Measurements from ENCODE around the gene SLC22A23.

SLC22A23 gene

DNA sequence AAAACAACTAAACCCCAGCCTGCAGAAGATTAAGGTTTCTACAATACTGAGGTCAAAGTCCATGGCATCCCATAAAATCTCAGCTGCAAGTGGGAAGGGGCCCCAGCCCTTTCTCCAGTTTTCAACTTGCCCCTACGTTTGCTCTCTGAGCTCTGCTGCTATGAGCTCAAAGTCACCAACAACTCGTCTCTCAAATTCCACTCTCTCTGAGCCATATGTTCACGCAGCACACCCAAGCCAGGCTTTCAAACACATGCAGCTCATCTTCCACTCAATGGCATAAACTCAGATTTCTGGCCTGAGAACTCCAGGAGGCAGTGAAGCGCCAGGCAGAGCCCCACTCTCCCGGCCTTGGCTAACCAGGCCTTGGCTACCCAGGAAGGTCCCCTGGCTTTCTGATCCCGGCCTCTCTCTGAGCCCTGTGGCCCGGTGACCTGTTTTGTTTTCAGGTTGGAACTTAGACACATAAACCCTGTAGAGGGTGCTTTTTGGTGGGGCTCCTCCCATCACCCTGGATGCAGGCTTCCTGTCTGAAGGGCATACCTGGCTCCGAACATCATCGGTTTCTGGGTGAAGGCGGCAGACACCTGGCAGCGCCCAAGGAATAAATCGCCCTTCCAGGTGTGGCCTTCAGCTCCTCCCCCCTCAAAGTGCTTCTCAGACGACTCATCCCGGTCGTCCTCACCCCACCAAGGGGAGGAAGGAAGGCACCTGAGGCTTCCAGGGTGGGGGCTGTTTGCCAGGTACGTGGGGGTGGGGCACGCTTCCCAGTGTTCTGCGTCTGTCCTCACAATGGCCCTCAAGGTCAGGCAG is 12.4 kb downstream of the SLC22A23 start:
- no peak for DNase-seq (ENCODE audit: extremely low read depth in 1 of 2, low read depth in 1 of 2)

DNA sequence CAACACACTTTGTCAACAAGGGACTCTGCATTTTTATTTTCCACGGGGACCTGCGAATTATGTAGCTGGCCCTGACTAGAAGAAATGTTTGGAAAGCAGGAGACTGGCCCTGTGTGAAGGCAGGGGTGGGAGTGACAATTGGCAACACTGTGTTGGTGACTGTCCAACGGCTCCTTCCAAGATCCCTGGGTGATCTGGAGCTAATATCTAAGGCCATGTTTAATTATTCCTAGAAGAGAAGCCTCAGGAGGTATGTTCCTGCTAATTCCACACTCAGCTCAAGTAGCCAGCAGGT is 13.7 kb downstream of the SLC22A23 start:
- DNase-seq (ENCODE audit: extremely low read depth in 1 of 2, low read depth in 1 of 2), result no peak

DNA sequence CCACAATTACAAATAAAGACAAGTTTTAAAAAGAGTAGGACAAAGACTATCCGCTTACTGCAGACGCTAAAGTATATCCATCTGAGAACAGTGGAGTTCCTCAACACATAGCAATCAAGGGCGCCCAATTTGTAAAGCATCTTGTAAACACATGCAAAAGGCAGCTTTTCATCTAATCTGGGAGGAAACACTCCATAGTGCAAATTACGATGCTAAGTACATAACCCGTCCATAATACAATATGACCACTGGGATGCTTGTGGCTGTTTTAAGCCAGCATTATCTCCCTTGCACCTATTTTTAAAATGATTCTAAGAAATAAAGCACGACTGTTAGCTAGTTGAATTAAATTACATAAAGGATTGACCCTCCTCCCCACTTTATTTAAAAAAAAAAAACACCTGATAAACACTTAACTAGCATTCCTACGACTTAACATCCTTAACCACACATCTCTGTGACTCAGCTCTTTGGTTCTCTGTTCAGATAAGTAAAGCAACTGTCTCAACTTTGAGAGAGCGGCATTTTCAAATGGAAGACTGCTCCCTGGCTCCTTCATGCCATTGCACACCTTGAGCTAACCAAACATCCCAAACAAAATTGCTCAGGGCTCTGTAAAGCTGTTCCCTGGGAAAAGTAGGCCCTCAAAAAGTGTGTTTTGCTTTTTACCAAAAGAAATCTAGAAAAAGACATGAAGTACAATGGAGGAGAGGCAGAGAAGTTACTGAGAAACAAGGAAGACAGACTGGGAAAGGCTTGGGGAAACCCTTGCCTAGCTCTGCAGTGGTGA is 14.2 kb downstream of the SLC22A23 start:
- DNase-seq (ENCODE audit: extremely low read depth in 1 of 2, low read depth in 1 of 2), result no peak

DNA sequence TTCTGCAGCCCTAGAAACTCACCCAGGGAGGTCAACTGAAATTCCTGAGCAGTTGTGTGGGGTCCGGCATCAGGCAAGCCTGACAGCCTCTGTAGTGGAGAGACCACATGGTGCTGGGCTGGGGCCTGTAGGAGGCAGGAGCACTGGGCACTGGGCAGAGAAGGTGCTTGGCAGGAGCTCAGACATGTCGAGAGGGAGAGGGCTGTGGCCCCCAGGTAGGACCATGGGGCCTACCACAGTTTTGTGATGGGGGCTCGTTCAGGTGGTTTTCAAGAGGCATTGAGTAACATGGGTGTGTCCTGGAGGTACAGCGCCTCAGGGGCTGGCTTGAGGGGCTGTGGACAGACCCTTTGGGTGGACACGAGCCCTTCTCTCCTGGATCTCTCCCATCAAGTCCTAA is 15.9 kb downstream of the SLC22A23 start:
- no peak for DNase-seq (ENCODE audit: extremely low read depth in 1 of 2, low read depth in 1 of 2)

DNA sequence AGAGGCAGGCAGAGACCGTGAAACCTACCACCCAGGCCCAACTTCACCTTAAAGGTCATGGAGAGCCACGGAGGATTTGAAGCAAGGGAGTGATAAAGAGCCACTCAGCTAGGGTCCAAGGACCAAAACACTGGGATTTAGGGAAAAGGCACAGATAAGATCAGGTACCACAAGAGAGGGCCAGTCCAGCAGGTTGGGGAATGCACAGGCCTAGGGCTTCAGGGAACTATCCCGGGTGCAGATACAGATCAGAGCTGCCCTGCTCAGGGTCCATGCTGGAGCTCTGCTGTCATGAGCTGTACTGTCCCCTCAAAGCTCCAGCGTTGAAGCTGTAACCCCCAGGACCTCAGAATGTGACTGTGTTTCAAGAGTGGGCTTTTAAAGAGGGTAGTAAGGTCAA is 16.9 kb downstream of the SLC22A23 start:
- DNase-seq (ENCODE audit: extremely low read depth in 1 of 2, low read depth in 1 of 2), result no peak

DNA sequence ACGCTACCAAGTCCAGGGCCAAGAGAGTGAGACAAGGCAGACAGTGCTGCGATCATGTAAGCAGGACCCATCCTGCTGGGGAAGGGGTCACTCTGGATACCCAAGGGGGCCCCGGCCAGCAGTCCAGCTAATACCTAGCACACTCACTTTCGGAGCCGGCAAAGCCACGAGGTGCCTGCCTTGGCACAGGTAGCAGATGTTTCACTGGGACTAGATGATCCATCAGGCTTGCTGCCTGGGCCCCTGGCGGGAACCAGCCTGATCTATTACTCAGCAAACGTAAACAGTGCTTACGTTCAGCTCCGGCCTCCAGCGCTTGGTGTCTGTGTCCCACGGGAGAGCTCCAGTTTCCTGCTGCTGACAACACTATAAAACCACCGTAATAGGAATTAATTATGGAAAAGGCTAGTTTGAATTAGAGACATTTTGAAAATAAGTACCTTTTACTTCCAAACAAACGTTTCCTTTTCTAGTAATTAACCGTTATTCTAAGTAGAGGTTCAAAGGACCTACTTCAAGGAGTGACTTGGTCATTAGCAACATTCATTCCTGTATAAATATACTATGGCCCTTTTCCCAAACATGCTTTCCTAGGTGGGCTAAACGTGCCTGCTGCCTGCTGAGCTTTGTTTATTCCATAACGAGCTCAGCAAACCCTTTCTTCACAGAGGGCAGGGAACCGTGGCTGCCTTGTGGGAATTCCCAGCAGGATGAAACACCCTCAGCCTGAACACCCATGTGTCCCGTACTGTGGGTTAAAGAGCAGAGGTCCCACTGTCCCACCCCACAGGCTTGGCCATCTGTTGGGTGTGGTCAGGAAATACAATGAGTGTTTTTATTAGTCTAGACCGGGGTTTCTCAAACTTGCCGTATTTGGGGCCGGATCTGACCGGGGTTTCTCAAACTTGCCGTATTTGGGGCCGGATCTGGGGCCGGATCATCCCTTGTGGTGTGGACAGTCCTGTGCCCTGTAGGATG is 18.4 kb downstream of the SLC22A23 start:
- DNase-seq (ENCODE audit: extremely low read depth in 1 of 2, low read depth in 1 of 2), result no peak

DNA sequence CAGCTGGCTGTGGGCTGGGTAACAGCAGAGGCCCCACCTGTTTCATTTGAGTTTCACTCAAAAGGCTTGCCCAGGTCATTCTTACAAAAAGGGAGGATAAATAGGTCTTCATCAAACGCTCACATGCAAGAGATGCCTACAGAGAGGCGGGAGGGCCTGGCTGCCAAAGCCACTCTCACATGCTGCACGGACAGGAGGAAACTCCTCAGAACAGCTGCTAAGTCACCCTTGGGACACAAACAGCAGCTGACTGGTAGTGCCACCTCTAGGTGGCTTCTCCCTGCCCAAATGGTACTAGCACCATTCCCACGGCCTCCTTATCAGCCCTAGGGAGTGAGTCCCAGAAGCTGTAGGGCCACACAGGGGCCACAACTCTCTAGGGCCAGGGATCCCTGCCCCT is 23.8 kb downstream of the SLC22A23 start:
- no peak for DNase-seq (ENCODE audit: extremely low read depth in 1 of 2, low read depth in 1 of 2)

DNA sequence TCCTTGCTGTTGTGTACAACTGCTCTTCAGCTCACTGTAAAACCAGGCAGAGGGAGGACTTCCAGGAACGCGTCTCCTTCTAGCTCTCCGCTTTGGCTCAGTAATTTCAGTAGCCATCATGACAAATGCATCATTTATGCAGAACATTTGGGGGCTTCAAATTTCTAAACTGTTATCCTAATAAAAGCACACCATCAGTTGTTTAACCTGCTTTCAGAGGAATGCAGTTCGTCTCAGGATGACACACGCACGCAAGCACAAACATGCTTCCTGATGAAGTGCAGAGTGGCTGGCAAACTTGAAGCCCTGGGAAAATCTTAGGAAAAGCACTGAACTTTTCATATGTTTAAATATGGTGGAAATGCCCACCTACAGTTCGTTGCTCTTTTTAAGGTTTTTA is 24.4 kb downstream of the SLC22A23 start:
- DNase-seq (ENCODE audit: extremely low read depth in 1 of 2, low read depth in 1 of 2), result no peak

DNA sequence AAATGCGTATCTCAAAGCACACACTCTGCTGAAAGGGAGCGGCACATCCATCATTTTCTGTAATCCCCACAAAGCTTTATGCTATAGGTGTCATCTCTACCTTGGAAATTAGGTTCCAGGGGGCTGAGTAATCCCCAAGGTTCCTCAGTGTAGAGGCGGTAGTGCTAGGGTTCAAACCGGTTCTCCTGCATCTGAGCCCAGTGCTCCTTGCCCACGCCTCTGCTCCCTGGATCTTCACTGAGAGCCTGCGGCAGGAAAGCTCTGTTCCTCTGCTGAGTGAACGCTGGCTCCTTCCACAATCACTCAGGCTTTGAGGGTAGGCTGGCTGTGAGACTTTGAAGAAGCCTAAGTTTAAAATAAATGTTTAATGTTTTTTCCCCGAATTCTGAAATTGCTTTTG is 24.9 kb downstream of the SLC22A23 start:
- DNase-seq (ENCODE audit: extremely low read depth in 1 of 2, low read depth in 1 of 2), result no peak

DNA sequence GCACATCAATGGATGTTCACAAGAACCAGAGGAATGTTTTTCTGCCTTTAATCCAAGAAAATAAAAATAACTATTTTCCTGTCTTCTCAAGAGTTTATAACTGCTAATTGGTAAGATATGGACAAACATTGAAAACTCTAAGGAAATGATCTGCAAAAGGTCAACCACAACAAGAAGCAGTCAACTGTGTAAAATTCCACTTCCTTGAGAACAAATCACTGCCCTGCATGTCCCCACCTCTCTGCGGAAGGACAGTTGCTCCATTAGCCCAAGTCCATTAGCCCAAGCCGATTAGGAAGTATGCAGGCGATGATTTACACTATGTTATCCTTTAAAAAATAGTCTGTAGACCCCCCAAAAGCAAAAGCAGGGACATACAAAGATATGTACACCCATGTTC is 27.6 kb downstream of the SLC22A23 start:
- no peak for DNase-seq (ENCODE audit: extremely low read depth in 1 of 2, low read depth in 1 of 2)

DNA sequence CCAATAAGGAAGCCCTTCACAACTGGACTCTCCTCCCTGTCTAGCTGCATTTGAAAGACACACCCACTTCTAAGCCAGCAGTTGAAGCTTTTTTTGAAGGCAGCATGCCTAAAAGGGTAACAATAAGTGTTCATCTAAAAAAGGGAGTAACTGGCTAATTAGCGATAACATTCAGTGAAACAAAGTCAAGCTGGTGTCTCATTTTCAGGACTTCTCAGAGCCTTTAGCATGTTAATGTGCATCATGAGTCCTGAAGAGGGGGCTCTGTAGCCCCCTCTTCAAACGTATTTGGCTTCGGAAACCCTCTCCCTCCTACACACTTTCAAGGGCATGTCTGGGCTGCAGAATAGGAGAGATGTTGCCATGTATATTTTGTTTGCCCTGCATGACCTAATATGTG is 28.1 kb downstream of the SLC22A23 start:
- DNase-seq (ENCODE audit: extremely low read depth in 1 of 2, low read depth in 1 of 2), result no peak

DNA sequence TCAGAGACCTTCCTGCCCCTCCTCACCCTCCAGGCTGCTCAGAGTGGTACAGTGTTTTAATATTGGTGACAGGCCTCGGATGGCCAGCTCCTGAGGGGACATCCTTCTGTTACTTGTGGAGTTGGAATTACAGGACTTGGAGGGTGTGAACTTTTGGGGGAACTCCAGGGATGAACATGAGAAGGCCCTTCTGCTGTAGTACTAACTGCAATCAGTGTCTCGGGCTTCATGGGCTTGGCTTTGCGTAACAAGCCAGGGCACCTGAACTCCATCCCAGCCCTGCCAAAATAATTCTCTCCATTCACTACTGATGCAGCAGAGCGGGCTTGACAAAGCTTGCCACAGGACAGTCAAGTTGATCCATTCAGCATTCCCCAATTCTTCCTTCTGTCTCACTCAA is 28.6 kb downstream of the SLC22A23 start:
- no peak for DNase-seq (ENCODE audit: extremely low read depth in 1 of 2, low read depth in 1 of 2)

DNA sequence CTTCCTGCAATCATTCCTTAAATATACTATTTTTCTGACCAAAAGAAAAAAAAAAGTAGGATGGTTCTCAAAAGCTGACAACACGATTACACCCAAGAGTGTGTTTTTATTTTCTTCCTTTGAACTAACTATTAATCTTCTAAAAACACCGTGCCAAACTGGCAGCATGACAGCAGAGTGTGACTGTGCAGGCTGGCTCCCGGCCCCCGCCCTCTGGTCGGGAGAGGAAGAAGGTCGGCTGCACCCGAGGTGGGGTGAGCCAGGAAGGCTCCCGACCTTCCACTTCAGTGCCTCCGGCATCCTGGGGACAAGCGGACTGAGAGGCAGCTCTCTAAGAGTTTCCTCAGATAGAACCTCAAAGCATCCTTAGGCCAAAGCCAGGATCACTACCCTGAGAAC is 29.2 kb downstream of the SLC22A23 start:
- no peak for DNase-seq (ENCODE audit: extremely low read depth in 1 of 2, low read depth in 1 of 2)

DNA sequence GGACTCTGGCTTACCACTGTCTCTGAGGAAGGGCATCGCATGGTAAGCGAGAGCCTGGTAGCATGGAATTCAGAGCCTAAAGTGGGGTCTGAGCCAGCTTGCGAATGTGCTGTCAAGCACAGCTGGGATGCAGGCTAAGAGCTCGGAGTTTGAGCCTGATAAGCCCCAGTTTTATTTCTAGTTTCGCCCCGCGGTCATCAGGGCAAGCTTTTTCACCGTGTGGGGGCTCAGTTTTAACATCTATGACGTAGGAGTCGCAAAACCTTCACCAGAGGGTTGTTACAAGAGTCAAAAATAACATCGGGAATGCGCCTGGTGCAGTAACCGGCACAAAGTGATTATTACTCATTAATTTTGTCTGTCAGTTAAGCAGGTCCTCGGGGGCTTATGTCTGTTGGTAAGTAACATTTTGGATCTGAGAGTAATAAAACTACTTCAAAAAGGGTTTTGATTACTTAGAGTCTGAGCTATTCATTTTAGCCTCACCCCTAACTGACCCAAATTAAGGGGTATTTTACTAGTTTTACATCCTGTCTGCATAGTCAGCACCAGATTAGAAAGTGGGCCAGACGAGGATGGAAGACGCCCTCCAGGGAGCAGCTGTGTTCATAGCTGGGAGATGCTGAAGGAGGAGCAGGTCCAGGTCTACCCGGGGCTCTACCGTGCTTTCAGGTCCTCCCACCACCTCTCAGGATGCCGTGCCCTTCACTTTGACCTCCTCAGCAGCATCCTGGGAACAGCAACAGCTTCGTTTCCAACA is 29.7 kb downstream of the SLC22A23 start:
- DNase-seq (ENCODE audit: extremely low read depth in 1 of 2, low read depth in 1 of 2), result no peak

DNA sequence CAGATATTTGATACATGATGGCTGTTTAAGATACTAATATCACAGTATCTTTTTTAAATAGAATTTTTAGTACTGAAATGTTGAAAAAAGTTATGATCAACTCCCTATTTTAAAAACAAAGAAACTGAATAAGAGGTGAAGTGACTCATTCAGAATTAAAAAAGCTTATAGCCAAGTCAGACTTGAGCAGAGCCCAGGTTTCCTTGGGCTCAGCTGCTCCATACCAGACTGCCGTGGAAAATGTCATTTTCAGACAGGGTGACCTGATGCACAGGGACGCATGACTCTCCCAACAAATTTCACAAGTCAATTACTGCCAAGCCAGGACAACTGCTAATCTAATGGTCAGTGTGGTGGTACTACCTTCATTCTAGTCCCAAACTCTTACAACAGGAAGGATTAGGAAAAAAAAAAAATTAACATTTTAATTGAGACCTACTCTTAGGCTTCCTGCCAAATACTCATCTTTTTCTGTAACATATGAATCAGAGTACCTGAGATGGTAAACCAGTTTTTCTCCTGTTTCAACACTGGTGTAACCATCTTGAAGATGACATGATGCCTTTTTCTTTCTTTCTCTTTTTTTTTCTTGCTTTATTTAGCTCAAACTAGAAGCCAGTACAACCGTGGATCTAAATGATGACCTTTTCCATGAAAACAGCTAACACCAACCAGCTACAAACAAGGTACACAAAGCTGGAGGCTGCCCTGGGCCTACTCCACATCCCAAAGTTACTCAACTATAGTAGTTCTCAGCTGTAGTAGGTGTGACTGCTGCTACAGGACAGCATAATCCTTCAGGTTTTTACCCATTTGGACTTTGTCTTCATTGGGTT is 30.5 kb downstream of the SLC22A23 start:
- no peak for DNase-seq (ENCODE audit: extremely low read depth in 1 of 2, low read depth in 1 of 2)

DNA sequence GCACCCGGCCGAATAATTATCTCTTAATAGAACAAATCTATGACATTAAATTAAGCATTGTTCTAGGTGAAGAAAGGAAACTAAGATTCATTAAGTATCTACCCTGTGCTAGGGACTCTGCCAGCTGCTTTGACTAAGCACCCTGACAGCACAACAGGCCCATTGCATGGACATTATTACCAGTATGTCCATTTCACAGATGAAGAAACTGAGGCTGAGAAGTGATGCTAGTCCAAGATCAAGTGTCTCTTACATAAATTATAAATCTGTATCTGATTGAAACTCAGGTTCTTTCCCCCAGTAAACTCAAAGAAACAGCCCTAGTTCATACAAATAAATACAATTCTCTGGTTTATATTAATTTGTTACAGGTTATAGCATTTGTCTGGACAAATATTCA is 31.3 kb downstream of the SLC22A23 start:
- DNase-seq (ENCODE audit: extremely low read depth in 1 of 2, low read depth in 1 of 2), result no peak

DNA sequence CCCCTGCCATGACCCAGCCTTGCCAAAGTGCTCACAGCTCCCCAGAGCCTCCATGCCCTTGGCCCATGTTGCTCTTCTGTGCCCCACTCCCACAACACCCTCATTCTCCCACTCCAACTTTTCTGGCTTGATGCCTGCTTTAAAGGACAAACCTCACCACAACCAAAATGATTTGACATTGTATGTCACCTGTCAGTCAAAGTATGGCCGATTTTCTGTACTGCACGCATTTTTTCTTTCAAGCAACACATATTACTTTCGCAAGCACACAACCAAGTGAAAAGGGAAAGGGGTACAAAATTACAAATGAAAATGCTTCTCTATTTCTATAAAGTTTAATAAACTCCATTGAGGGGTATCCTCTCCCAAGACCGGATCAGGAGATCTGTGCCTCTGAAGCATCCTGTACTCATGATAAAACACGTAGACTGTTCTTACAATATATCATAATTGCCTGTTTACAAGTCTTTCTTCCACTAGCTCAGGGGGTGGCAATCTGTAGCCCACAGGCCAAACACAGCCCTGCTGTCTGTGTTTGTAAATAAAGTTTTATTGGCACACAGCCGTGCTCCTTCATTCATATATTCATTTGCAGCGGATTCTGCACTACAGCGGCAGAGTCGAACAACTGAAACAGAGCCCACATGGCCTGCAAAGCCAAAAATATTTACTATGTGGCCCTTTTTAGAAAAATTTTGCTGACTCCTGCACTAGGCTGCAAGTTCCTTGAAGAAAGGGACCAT is 32.5 kb downstream of the SLC22A23 start:
- no peak for DNase-seq (ENCODE audit: extremely low read depth in 1 of 2, low read depth in 1 of 2)

DNA sequence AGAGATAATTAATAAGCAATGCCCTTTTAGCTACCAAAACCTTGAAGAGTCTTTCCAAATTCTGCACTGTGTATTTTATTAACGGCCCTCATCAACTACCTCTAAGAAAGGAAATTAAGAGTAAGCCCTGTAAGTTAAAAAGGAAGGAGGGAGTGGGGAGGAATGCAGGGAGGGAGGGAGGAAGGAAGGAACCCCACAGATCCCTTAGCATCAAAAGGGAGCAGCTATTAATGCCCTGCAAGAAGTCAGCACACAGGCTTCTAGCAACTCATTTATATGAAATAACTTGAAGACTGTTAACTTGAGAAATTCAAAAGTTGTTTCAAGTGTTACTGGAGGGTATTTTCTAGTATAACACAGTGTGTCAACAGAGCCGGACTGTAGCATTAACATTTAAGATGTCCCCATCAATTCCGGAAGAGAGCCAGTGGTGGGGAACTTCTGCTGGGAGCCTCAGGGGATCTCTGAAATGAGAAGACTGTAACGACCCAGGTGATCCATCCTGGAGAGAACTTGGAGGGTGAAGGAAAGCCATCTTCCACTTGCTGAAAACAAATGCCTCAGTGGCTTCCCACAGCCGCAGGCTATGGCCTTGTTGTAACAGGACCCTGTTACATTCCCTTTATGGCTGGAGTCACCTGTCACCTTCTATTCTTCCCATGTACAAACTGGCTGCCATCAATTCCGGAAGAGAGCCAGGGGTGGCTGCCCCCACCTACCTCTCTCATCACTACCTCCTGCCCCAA is 33.2 kb downstream of the SLC22A23 start:
- no peak for DNase-seq (ENCODE audit: extremely low read depth in 1 of 2, low read depth in 1 of 2)

Measured in activated CD8-positive, alpha-beta memory T cell treated with anti-CD3 and anti-CD28 coated beads for 1 hour (primary cell).